Activated T-cell treated with anti-CD3 and anti-CD28 coated beads, Interleukin-2, amount 50 U/mL, for 48 hours (primary cell): ENCODE measurements around the gene ZNF22.

Experiments used
- DNase-seq, 2 experiments: peaks; one replicate each; pipeline ENCODE4 v3.0.0-alpha.2; 2020

The ZNF22 gene

GRCh38 chr10:44978213-44978569 lies 22.5 kb upstream of the ZNF22 start:
- no peak for DNase-seq

- DNase-seq: no peak
Measured at GRCh38 chr10:44978570-44979280, 22.0 kb upstream of the ZNF22 start, which contains the start of gene DEPP1. Gene DEPP1, minus strand, starts transcription at chr10:44978809. Its CDS starts 779 bp downstream, at chr10:44978030.

GRCh38 chr10:44979281-44980191 lies 21.2 kb upstream of the ZNF22 start:
- no peak for DNase-seq

- DNase-seq: no peak
Measured at GRCh38 chr10:44980309-44981171, 20.2 kb upstream of the ZNF22 start.

GRCh38 chr10:44981172-44982113 lies 19.3 kb upstream of the ZNF22 start:
- DNase-seq: no peak

GRCh38 chr10:44982114-44982460 lies 18.6 kb upstream of the ZNF22 start:
- DNase-seq: no peak

- DNase-seq: no peak
Measured at GRCh38 chr10:44982496-44982895, 18.2 kb upstream of the ZNF22 start.

GRCh38 chr10:44983066-44983894 lies 17.4 kb upstream of the ZNF22 start:
- no peak for DNase-seq

GRCh38 chr10:44983895-44984278 lies 16.8 kb upstream of the ZNF22 start:
- DNase-seq: no peak

GRCh38 chr10:44984671-44985101 lies 16.0 kb upstream of the ZNF22 start:
- DNase-seq: no peak

GRCh38 chr10:44985175-44985681 lies 15.5 kb upstream of the ZNF22 start:
- no peak for DNase-seq

GRCh38 chr10:44986179-44986578 lies 14.5 kb upstream of the ZNF22 start:
- no peak for DNase-seq

- DNase-seq: no peak
Measured at GRCh38 chr10:44986670-44987069, 14.1 kb upstream of the ZNF22 start.

- DNase-seq: peak in 1 of 2 experiments; percentile 7
Measured at GRCh38 chr10:44988957-44989585, 11.7 kb upstream of the ZNF22 start.

- peak in 1 of 2 experiments; percentile 2 for DNase-seq
Measured at GRCh38 chr10:44989597-44990301, 11.0 kb upstream of the ZNF22 start.

- no peak for DNase-seq
Measured at GRCh38 chr10:44990302-44990655, 10.4 kb upstream of the ZNF22 start.

GRCh38 chr10:44990965-44991364 lies 9.8 kb upstream of the ZNF22 start:
- no peak for DNase-seq

- no peak for DNase-seq
Measured at GRCh38 chr10:44991571-44991970, 9.2 kb upstream of the ZNF22 start.

GRCh38 chr10:44992070-44992731 lies 8.5 kb upstream of the ZNF22 start:
- no peak for DNase-seq
